Immature natural killer cell (primary cell): ENCODE results near the gene COL6A5. TPM values are rescaled to one million over a fixed set of nuclear protein-coding genes. Genes with fewer than 3 reads are reported as not detected.

Experiments
- DNase-seq, 3 donors: peaks; one replicate each; pipeline ENCODE4 v3.0.0; 2022; ENCODE audit warnings: mixed read lengths in 1 of 3
- H3K27ac Mint-ChIP-seq, 6 donors: one replicate each; pipeline ENCODE4 v1.8.0; 2020; ENCODE audit warnings: mixed read lengths in 6 of 6, mild to moderate bottlenecking in 5 of 6, inconsistent platforms in 4 of 6, moderate library complexity in 3 of 6
- H3K27me3 Mint-ChIP-seq, 3 donors: one replicate each; pipeline ENCODE4 v1.8.0; 2020 to 2021; ENCODE audit warnings: low read depth in 3 of 3, mild to moderate bottlenecking in 3 of 3, mixed read lengths in 3 of 3, moderate library complexity in 3 of 3, inconsistent platforms in 1 of 3
- H3K36me3 Mint-ChIP-seq, 3 donors: one replicate each; pipeline ENCODE4 v1.8.0; 2020; ENCODE audit warnings: mixed read lengths in 3 of 3, inconsistent platforms in 2 of 3, mild to moderate bottlenecking in 2 of 3
- H3K4me1 Mint-ChIP-seq, 2 donors: one replicate each; pipeline ENCODE4 v1.8.0; 2020; ENCODE audit warnings: inconsistent platforms in 2 of 2, mild to moderate bottlenecking in 2 of 2, mixed read lengths in 2 of 2, moderate library complexity in 1 of 2
- H3K4me3 Mint-ChIP-seq, 5 donors: one replicate each; pipeline ENCODE4 v1.8.0; 2020; ENCODE audit warnings: mild to moderate bottlenecking in 5 of 5, mixed read lengths in 5 of 5, inconsistent platforms in 3 of 5, moderate library complexity in 3 of 5
- H3K9me3 Mint-ChIP-seq, 6 donors: one replicate each; pipeline ENCODE4 v1.8.0; 2020; ENCODE audit warnings: mild to moderate bottlenecking in 6 of 6, mixed read lengths in 6 of 6, inconsistent platforms in 4 of 6, moderate library complexity in 3 of 6
- polyA plus RNA-seq, 3 donors: library from polyadenylated mRNA; unstranded; fragments of 300-500 nt; fragmentation: Illumina TruSeq; gene quantifications; one replicate each; pipeline ENCODE4 v1.2.3, GENCODE V29; 2021

COL6A5 gene
- polyA plus RNA-seq, 3 donors from 2014 or later, result not detected

DNA sequence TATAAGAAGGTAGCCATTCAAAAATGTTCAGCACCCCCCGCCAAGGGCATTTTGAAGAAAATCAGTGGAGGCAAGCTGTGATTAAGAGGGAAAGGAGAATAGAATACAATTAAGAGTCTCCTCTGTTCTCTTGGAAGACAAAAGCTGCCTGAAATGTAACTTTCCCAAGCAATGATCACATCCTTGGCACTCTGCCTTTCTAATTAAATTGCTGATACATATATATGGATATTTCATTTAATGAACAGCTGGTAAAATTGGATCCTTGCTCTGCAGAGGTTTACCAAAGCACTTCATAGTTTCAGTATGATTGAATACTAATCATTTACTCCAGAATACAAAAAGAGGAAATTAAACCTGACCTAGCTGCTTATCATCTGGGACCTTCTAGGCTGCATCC lies 182.0 kb downstream of the COL6A5 start:
- no peaks in the 10 kb centered on the region for H3K4me1 Mint-ChIP-seq
- peaks cover 0 to 4% (median 0%) of the 10 kb centered on the region in 3 donors for H3K27me3 Mint-ChIP-seq
- H3K27ac Mint-ChIP-seq, result no peak overlapping the region
- peaks cover 0 to 5% (median 0%) of the 10 kb centered on the region in 6 donors for H3K9me3 Mint-ChIP-seq
- DNase-seq, result no peak
- no peaks in the 10 kb centered on the region for H3K36me3 Mint-ChIP-seq
- H3K4me3 Mint-ChIP-seq, result no peak overlapping the region

DNA sequence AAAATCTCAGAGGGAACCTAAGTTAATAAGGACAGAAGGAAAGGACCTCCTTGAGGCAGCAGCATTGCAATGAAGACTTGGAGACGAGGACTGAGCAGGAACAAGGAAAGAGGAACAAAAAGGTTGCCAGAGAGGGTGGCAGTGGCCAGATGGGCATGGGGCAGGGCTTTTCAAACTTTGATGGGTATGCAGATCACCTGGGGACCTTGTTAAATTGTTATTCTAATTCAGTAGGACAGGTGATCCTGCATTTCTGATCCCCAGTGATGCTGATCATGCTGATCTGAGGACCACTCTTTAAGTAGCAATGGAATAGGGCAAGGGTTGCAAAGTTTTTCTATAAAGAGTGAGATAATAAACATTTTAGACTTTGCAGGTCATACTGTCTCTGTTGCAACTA lies 182.6 kb downstream of the COL6A5 start:
- no peak for DNase-seq
- H3K27me3 Mint-ChIP-seq, result peaks cover 0 to 2% (median 0%) of the 10 kb centered on the region in 3 donors
- peaks cover 0 to 3% (median 0%) of the 10 kb centered on the region in 6 donors for H3K9me3 Mint-ChIP-seq
- no peaks in the 10 kb centered on the region for H3K36me3 Mint-ChIP-seq
- no peak overlapping the region for H3K27ac Mint-ChIP-seq
- no peak overlapping the region for H3K4me3 Mint-ChIP-seq
- no peaks in the 10 kb centered on the region for H3K4me1 Mint-ChIP-seq

DNA sequence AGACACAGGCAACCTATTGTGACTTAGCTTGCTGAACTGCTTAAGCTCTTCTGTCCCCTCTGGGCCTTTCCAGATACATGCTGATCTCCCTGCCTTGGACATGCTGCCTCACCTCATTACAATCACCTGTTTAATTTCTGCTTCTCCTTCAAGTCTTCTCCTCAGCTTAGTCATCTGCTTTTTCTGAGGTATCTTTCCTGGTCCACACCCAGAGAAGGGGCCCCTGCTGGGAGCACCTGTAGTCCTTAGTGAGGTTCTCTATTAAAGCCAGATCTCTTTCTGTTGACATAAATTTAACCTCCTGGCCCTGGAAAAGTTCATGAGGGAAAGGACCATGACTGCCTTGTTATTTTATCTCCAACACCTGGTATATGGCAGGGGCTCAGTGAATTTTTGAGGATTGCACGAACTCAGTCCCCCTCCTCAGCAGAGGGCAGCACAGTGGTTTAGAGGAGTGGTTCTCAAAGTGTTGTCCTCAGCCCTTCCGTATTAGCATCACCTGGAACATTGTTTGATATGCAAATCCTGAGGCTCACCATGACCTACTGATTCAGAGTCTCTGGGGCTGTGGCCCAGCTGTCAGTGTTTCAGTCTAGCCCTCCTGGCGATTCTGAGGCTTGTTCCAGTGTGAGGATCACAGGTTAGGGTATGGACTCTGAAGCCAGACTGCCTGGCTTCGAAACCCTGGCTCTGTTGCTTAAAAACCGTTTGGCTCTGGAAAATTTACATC lies 184.2 kb downstream of the COL6A5 start:
- peaks cover 0 to 2% (median 0%) of the 10 kb centered on the region in 3 donors for H3K27me3 Mint-ChIP-seq
- H3K27ac Mint-ChIP-seq, result no peak overlapping the region
- H3K4me3 Mint-ChIP-seq, result no peak overlapping the region
- H3K9me3 Mint-ChIP-seq, result peaks cover 0 to 6% (median 0%) of the 10 kb centered on the region in 6 donors
- no peaks in the 10 kb centered on the region for H3K36me3 Mint-ChIP-seq
- DNase-seq, result no peak
- H3K4me1 Mint-ChIP-seq, result no peaks in the 10 kb centered on the region

DNA sequence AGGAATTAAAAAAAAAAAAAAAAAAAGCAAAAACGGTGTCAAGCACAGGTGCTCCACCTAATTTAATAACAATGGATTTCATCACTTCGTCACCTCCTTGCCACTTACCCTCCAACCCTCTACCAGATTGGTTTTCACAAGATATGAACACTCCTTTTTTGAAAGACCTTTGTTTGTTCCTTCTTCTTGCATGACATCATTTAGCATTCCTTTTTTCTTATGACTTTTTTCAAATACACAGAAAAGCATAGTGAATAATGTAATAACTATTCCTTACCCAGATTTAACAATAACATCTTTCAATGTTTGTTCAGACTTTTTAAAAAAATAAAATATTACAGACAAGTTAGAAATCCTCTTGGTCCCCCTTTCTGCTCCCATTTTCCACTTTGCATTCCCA lies 187.8 kb downstream of the COL6A5 start:
- Mint-ChIP-seq H3K9me3 (peaks cover 0 to 3% (median 0%) of the 10 kb centered on the region in 6 donors), H3K4me3 (no peak overlapping the region), H3K4me1 (no peaks in the 10 kb centered on the region), H3K27ac (no peak overlapping the region), H3K27me3 (peaks cover 0 to 3% (median 2%) of the 10 kb centered on the region in 3 donors), H3K36me3 (no peaks in the 10 kb centered on the region)
- no peak for DNase-seq

Other genes starting within 250 kb of the COL6A5 start
- not detected for gene COL6A6, start 171.5 kb downstream of the COL6A5 start, polyA plus RNA-seq